NB4 (cell line): Measurements from ENCODE around the gene UBE2V1.

Experiments used
- MYC ChIP-seq: IDR thresholded peaks from 2 replicates; pipeline ENCODE4 v1.6.1; 2011; ENCODE audit warnings: low read depth, low read length
- POLR2A ChIP-seq: IDR thresholded peaks from 2 replicates; pipeline ENCODE4 v1.6.1; 2011; ENCODE audit warnings: mild to moderate bottlenecking; ENCODE audit not compliant: insufficient read length; ENCODE audit errors: extremely low read depth
- TF ChIP-seq, protein P1 (sequence below): IDR thresholded peaks from one replicate; pipeline ENCODE4 v1.5.1; 2012; ENCODE audit warnings: low read depth, low read length

DNA sequence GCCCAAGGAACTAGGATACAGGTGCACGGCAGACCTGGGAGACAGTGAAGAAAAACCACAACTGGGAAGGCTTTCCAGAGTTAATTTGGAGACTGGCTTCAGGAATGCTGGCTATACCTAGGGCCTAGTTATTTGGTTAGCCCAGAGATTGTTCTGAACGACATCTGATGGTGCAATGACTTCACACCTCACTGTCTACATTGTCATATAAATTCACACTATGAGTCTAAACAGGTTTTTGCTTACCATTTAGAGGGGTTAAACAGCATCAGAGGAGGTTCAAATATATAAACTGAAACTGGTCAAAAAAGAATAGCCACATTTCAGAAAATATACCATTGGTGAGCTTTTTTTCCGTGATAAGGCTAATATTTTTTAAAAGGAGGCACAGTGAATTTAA is 16.7 kb downstream of the UBE2V1 start:
- TF ChIP-seq, protein P1, sequence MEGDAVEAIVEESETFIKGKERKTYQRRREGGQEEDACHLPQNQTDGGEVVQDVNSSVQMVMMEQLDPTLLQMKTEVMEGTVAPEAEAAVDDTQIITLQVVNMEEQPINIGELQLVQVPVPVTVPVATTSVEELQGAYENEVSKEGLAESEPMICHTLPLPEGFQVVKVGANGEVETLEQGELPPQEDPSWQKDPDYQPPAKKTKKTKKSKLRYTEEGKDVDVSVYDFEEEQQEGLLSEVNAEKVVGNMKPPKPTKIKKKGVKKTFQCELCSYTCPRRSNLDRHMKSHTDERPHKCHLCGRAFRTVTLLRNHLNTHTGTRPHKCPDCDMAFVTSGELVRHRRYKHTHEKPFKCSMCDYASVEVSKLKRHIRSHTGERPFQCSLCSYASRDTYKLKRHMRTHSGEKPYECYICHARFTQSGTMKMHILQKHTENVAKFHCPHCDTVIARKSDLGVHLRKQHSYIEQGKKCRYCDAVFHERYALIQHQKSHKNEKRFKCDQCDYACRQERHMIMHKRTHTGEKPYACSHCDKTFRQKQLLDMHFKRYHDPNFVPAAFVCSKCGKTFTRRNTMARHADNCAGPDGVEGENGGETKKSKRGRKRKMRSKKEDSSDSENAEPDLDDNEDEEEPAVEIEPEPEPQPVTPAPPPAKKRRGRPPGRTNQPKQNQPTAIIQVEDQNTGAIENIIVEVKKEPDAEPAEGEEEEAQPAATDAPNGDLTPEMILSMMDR = no peak
- TF ChIP-seq MYC = no peak
- no peak for TF ChIP-seq POLR2A
